Stimulated activated CD8-positive, alpha-beta memory T cell treated with anti-CD3 and anti-CD28 coated beads, Interleukin-15, amount 100 ng/mL, for 48 hours (primary cell): ENCODE measurements around the gene PLEK.

Experiments
- DNase-seq, 2 donors: peaks; one replicate each; pipeline ENCODE4 v3.0.0-alpha.2; 2020; ENCODE audit warnings: low read depth in 2 of 2

Gene PLEK

DNA sequence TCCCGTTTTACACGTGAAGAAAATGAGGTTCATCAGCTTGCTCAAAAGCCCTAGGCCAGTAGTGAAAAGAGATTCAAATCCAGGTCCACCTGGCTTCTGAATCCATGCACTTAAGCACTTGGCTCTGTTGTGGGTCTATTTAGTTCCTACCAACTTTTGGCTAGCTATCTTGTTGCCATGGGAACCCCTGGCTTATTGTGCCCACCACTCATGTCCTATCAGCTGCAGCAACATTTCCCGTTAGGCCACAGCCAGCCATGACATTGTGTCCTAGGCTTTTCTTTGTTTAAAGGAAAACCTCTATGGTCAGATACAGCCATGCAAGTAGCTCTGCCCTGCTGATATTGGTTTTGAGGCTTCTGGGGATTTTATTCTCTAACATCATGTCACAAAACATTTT, 49.8 kb downstream of the PLEK start:
- no peak for DNase-seq

DNA sequence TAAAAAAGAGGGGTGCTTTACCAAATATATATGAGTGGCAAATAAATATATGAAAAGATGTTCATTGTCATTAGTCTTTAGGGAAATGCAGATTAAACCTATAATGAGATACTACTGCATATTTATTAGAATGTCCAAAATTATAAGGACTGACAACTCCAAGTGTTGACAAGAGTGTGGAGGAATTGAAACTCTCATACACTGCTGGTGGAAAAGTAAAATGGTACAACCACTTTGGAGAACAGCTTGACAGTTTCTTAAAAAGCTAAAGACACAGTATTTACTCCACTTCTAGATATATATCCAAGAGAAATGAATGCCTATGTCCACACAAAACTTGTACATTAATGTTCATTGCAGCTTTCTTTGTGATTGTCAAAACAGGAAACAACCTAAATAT, 50.4 kb downstream of the PLEK start:
- no peak for DNase-seq

DNA sequence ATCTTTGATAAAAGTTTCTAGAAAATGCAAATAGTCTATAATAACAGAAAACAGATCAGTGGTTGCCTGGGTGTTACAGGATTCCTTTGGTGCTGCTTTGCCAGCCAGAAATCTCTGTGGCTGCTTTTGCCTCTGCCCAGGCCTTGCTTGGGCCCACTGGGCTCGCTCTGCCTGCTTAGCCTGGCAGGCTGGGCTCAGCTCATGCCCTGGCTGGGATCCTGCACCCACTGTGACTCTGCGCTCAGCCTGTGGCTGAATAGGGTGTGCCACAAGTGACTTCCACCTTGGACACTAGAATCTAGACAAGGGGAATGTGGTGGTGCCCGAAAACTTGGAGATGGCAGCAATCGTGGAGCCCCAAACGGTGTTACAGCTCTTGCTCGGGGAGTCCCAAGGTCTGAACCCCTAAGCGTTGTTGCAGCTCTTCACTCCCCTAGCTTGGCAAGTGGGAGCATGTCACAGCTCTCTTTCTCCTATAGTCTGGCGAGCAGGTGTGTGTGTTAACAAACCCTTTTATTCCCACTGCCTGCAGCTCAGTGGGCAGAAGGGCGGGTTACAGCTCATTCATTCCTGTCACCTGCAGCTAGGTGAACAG, 51.1 kb downstream of the PLEK start:
- DNase-seq = no peak

DNA sequence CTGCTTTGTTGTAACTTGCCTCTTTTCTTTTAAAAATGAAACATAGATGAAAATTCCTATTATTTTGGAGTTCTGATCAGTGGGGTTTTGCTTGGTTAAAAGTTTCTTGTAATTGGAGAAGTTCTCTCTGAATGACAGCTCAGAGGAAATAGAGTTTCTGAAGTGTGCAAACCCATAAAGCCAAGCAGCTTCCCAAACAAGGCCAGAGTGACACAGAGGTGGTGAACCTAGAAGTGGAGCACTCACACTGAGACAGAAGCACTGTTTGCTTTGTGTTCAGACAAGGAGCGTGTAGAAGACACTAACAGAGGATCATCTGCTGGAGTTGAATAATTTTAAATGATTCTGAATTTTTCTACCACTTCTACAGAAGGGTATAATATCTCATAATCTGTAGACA, 52.8 kb downstream of the PLEK start:
- no peak for DNase-seq

DNA sequence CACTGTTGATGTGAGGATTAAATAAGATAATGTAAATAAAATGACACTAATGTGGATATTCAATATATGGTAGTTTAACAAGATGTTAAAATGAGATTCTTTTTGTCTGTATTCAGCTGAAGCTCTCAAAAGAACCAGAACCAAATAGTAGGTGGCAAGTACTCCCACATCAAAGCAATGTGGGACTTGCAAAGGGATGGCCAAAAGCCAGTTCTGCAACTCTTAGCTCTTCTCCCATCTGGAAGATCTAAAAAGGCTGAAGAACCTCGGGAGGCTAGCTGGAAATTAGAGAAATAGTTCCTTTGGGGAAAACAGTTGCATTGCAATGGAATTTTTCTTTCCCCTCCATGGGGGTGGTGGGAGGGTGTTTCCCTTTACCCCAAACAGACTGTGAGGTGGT, 53.3 kb downstream of the PLEK start:
- no peak for DNase-seq

DNA sequence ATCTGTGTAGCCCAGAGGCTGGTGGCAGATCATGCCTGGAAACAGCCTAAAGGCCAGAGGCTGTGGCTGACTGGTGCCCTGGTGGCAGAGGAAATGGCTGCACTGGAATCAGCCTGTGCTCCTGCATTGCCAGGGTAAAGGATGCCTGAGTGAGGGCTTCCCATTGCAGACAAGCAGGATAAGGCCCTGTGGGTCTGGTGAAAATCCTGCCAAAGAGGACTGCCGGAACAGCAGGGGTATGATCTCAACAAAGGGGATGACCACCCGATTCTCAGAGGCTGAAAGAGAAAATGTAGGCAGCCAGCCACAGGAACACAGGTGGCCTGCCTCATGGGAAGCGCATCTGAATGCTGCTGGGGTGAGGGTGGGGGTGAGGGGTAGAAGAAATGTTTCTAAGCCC, 53.8 kb downstream of the PLEK start:
- no peak for DNase-seq

DNA sequence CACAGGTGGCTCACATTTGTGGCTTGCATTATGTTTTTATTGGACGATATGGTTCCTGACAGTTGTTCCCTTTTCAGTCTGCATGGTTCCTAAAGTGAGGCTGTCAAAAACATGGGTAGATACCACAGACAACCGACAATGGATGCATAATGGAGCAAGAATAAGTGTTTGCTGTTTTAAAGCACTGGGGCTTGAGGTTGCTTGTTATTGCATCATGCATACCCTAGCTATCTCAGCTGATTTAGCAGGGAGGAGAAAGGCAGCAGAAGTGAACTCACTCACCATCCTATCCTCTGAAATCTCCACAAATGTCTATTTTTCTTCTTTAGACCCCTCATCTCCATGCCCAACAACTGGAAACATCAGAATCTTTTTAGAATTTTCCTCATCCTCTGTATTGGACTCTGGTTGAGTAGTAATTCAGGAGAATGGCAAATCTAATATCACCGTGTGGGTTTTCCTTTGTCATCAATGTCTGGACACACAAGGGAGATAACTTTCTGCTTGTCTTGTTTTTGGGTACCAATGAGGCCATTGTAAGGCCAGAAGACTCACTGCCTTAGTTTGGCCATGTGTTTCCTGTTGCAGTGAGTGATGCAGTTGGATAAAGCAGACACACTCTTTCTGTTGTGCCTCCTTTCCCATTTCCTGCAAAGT, 55.3 kb downstream of the PLEK start:
- DNase-seq = no peak

DNA sequence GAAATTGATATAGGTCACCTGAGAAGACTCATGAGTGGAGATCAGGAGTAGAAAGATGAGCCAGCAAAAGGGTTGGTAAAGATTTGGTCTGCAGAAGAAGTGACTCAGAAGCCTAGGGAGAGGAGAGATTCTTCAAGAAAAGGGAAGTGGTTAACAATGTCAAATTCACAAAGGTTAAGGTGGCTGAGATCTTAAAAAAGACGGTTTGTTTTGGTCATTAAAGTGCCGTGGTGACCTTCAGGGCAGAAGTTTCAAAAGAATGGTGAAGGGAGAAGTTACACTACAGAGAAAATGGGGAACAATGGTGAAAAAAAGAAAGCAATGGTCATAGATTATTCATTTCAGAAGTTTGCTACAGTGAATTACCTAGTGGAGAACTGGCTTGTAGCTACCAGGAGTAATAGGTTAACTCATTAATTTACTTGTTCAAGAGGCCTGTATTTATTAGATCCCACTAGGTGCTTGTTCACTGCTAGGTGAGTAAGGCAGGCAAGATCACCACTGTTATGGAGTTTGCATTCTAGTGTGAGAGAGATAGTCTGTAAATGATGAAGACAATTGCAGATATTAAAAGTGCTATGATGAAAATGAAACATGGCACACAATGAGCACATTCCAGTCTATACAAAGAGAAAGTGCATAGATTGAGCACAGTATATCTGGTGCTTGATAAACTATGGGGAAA, 59.0 kb downstream of the PLEK start:
- DNase-seq = no peak

DNA sequence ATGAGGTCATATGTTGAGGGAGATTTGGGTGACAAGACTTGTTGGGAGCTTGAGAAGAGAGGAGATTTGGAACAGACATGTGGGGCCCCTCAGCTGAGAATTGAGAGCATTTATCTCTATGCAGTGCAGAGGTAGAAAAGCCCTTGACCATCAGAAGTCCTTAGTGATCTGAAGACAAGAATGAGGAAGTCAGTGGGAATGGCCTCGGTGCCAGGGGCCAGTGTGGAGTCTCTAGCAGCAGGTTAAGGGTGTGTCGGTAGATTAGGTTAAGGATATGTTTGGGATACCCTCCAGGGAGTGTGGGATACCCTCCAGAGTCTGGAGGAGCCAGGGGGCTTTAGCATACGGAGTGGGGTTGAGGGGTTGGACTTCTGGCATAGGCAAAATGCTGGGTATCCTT, 60.4 kb downstream of the PLEK start:
- DNase-seq = no peak

DNA sequence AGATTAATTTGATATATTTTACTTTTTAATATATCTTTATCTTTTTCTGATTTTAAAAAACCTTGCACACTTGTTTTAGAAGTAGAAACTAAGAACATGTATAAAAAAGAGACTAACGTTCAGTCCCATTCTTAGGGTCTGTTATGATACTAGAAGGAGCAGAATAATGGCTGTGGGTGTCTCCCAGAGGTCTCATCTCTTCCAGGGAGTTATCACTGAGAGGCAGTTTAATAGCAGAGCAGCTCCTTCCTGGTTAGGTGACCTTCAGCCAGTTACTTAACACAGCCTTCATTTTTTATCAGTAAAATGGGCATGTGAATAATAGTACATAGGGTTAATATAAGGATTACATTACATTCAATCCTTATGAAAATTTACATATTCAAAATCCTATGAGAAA, 61.4 kb downstream of the PLEK start:
- no peak for DNase-seq

DNA sequence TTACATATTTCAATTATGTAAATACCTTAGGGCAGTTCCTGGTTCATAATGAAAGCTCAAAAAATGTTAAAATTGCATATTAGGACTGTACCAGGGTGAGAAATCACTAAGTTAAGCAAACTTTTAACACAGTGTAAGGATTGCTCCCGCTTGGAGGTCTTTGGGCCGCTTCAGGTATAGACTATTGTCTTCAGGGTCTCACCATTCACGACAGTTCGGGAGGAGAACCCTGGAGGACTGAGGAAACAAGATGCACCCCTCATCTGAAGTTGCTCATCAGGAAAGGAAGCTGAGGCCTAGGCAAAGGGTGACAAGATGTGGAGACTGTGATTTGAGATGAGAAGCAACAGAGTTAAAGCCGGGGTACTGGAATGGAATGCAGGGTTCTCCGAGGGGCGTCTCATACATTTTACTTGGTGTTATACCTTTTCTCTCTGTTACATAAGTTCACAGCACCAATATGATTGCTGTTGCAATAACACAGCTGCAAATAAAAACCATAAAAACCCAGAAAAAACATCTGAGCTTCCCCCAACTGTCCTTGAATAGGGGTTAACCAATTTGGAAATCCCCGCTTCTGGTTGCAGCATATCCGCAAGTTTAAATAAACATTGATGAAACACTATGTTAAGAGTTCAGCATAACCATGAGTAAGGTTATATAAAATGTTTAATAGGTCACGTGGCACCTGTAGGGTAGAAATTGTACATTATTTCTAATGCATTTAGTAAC, 61.9 kb downstream of the PLEK start:
- DNase-seq = no peak

DNA sequence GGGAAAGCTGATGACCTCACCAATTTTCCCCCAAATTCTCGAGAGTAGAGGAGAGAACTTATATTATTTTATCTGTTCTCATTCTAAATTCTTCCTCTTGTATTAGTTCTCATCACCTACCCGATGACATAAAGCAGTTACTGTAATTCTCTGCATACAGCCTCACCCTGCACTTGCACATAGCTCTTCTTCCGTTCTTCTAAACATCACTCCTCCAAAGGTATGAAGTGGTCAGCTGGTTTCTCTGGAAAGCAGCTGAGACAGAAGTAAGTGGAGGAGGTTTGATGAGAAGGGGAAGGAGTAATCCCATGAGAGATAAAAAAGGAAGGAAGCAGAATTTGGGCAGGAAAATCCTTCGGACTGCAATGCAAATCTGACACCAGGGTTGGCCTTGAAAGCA, 63.0 kb downstream of the PLEK start:
- no peak for DNase-seq

DNA sequence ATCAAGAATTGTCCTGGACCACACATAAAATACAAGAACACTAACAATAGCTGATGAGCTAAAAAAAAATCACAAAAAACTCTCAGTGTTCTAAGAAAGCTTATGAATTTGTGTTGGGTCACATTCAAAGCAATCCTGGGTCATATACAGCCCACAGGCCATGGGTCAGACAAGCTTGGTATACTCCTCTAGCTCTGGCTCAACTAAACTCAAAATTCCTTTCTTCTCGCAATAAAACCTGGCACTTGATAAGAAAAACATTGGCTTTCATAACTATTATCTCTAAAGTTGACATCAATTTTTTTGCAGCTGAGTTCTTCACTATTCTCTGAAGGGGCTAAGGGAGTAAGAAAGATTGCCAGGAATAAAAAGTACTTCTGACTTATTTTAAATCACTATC, 63.7 kb downstream of the PLEK start:
- no peak for DNase-seq

DNA sequence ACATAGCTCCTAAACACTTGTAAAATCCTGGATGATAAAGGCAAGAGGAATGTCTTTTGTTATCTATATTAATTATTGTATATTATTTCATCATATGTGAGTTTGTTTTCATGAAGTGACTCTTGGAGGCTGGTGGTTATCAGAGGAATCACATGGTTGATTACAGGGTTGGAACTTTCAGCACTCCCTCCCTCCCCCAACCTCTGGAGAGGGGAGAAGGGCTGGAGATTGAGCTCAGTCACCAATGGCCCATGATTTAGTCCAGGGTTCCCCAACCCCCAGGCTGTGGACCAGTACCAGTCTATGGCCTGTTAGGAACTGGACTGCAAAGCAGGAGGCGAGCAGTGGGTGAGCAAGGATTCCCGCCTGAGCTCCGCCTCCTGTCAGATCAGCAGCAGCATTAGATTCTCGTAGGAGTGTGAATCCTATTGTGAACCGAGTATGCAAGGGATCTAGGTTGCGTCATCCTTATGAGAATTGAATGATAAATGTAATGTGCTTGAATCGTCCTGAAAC, 64.3 kb downstream of the PLEK start:
- no peak for DNase-seq

DNA sequence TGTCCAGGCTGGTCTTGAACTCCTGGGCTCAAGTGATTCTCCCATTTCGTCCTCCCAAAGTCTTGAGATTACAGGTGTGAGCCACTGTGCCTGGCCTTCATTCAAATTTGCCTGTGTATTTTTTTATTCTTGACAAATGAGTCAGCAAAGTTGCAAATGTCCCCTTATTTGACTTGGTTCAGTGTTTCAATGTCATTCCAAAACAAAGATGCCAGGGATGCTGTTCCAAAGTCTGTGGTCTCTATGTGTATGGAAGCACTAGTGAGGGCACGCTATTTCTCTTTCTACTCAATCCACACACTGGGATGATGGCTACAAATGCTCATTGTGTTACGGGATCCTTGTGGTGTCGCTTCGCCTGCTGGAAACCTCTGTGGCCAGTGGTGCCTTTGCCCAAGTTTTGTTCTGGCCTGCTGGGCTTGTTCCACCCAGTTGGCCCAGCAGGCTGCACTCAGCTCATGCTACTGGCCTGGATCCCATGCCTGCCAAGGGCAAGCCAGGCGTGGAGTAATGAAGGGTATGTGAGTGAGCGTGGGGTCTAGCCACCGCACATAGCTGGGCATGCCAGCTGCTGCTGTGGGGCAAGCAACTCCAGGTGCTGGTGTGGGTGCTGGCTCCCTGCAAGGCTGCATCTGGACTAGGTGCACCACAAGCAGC, 66.4 kb downstream of the PLEK start:
- DNase-seq = no peak

DNA sequence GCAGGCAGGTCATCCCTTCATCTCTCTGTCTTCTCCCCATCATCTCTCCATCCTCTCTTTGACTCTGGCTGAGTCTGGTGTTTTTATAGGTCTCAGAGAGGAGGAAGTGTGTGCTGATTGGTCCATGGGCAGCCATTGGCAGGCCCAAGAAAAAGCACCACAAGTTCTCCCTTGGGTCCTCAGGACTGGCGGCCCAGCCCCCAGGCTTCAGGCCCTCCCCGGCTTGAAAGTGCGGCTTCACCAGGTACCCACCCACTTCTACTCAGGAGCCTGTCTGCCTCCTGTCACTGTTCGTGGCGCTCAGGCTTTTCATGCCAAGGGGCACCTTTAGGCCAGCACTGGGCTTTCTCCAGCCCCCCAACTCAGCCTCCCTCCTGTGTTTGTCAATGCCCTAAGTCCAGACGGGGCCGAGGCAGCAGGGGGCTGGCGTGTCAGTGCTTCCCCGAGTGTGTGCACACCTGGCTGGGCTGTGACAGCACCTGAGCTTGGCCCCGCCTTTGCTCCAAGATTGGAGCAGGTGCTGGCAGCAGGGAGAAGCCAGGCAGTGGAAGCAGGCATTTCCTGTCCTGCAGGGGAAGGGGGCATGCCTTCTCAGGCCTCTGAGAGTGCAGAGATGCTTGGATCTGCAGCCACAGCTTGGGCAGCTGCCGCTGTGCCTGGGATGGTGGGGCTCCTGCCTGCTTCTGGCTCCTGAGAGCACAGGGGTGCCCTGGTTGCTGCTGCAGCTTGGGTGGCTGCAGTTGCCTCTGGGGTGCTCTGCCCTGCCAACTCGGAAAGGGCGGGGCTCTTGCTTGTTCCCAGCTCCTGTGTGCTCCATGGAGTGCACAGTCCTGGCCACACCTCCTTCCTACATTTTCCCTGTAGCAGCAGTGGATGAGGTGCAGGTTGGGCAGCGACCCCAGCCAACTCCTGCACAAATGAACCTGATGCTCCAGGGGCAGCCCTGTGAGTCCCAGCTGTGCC, 67.9 kb downstream of the PLEK start:
- no peak for DNase-seq

DNA sequence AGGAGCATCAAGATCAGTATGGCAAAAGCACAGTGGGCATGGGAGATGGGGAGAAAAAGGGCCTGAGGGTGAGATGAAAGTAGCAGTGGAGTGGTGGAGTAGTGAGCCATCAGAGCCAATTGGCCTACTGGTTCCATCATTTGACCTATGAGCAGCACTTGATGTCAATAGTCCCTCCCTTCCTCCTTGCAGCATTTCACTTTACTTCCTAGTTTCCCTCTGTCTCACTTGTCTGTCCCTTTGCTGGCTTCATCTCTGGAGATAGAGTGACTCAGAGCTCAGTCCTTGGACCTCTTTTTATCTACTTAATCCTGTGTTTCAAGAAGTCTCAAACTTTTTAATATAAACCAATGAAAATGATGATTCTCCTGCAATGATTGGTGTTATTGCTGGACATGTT, 69.9 kb downstream of the PLEK start:
- no peak for DNase-seq

DNA sequence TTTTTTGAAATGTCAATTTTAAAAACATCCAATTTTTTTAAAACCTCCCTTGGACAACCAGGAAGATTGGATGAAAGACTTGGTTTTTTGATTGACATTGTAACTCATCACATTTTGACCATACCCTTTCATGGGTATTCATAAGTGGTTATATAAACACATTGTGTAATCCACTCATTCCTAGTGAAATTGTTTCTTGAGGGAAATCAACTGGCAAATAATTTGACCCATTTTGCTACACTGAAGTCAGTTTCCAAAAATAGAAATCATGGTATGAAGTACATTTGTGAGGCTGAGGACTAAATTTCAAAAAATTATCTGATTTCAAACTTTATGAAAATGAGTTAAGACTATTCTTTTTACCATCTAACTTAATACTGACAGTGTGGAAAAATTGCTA, 70.5 kb downstream of the PLEK start:
- no peak for DNase-seq

DNA sequence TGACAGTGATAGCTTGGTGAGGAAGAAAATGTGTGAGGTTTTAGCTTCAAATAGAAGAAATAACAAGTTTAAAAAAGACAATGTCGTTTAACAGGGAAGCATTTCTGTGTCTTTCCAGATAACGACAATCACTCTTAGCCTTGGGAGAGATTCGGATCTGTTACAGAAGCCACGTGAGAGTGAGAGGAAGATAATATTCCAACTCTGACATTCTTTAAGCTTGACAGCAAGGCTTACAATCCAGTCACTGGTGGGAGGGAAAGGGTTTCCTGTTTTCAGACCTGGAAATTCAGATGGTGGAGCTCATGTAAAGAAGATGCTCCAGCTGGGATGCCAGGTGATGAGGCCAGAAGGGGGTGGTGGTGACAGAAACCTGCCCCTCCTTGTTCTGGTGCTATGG, 71.2 kb downstream of the PLEK start:
- no peak for DNase-seq

DNA sequence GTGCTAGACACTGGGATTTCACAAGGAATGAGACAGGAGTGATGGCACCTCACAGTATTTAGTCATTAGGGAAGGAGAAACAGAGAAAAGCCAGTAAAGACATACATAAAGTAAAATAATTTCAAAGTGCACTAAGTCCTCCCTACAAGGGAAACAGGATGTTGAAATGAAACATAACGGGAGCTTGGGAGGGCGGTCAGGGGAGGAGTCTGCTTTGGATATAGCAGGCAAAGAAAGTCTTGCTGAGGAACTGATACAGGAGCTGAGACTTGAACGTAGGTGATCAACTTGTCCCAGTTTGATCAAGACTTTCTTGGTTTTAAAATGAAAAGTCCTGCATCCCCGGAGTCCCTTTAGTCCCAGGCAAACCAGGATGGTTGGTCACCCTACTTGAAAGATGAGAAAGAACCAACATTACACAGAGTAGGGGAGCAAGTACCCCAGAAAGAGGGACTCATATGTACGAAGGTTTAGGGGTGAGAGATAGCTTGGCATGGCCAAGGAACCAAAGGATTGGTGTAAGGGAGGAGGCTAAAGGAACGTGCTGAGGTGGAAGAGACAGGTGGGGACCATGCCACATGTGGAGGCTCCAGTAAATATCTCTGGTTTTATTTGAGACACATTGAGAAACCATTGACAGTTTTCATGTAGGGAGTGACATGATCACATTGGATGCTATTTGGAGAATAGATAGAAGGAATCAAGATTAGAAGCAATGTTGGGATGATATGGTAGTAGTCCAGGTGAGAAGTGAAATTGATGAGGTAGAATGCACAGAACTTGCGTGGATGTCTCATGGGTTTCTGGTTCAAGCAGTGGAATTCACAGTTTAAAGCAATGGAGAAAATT, 73.6 kb downstream of the PLEK start:
- DNase-seq = no peak
